GM08714 (cell line): ENCODE data around the gene VEPH1.

Experiments used
- H3K4me3 ChIP-seq: fragments of 200-500 bp; sonication (Bioruptor generic); 2 replicates; pipeline ENCODE4 v1.5.1; 2014; ENCODE audit warnings: mild to moderate bottlenecking, low read length, inconsistent platforms
- ZNF274 ChIP-seq: IDR thresholded peaks from 2 replicates; pipeline ENCODE4 v1.6.1; 2012; ENCODE audit warnings: mild to moderate bottlenecking, low read depth, low read length

VEPH1 gene

GRCh38 chr3:157233923-157234322, 269.3 kb downstream of the VEPH1 start:
- TF ChIP-seq ZNF274 = no peak
- no peak overlapping the region for H3K4me3 ChIP-seq

DNA sequence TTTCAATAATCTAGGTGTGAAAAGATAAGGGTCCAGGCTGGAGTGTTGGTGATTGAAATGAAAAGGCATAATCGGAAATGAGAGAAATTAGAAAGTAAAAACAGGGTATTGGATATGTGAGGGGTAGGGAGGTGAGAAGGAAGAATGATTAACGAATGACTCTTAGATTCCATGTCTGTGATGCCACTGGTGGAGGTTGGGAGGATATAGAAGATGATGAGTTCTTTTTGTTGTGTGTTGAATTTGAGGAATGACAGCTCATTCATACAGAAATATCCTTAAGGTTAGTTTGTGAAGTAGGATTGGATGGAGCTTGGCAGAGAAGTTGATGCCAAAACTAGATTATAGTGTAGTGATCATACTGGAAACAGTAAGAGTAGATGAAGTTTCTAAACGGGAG, 271.1 kb downstream of the VEPH1 start:
- TF ChIP-seq ZNF274 = no peak
- H3K4me3 ChIP-seq = no peak overlapping the region

- no peak for TF ChIP-seq ZNF274
- no peak overlapping the region for H3K4me3 ChIP-seq
Measured at GRCh38 chr3:157231071-157231470, 272.1 kb downstream of the VEPH1 start.

DNA sequence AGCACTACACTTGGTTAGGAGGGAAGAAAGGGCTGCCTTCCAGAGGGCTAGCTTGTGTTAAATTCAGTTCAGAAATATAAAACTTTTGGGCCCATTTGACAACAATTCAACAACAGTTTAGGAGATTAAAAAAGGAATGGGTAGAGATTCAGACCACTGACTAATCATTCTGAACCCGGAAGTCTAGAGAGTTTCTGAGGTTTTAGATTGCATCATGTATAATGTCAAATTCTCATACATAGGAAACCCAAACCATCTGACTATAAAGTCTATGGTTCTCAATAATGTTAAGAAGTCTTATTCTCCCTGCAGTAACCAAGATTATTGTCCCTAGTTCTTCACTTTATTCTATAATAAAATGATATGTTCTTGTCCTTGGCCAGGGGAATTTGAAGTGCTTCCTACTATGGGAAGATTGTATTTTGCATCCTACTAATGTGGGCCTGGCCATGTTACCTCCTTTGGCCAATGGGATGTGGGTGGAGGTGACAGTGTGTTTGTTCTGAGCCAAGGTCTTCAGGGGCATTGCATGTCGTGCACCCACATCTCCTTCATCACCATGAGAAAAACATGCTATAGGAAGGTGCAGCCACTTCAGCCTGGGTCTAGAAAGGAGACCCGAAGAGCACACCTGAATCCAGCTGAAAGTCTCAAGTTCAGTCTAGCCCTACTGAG, 276.9 kb downstream of the VEPH1 start:
- H3K4me3 ChIP-seq = no peak overlapping the region
- no peak for TF ChIP-seq ZNF274

- no peak overlapping the region for H3K4me3 ChIP-seq
- TF ChIP-seq ZNF274 = no peak
Measured at GRCh38 chr3:157225001-157225400, 278.2 kb downstream of the VEPH1 start.

DNA sequence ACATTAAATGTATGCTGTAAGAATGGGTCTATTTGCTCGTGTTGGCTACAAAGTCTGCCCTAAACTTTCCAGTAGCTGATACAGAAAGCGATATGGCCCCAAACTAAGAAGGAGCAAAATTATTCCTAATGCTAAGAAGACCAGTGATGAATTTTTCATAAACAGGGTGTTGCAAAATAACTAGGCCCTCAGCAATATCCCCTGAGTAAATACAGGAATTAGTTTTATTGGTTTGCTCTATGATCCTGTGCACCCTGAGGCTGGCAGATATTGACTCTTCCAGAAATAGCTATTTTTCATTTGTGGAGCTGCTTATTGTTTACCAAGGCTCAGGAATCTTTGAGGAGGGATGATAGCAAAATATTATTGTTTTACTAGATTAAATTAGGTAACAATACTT, 282.3 kb downstream of the VEPH1 start:
- H3K4me3 ChIP-seq = no peak overlapping the region
- TF ChIP-seq ZNF274 = no peak

DNA sequence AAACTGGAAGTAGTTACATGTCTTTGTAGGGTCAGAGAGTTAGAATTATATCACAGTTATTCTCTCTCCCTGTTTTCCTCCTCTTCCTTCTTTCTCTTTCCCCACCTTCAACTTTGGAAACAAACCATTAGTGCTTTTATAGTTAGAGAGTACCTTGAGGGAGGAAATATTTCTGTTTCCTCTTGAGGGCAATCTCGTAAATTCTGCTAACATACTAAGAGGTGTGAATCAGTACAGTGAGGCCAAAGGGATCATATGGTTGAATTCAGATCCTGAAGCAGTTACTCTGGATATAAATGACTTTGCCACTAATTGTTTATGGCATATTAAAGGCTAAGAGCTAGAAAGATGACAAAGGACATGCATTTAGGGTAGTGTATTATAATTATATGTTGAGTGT, 283.0 kb downstream of the VEPH1 start:
- TF ChIP-seq ZNF274 = no peak
- no peak overlapping the region for H3K4me3 ChIP-seq

DNA sequence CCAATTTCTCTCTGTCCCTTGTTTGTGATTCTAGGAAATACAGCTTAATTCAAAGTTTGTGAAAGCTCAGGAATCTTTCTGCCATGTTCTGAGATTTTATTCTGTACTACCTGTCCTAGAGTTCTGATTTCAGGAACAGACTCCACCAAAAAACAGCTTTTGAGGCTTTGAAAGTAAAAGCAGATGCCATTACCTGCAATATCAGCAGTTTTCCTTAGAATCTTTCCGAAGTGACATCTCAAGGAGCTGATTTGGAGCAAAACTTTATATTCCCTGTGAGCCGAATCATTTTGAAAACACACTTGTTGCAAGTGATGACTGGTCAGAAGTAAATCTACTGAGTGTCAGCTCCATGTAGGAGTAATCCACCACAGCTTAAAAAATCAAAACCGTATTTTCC, 284.0 kb downstream of the VEPH1 start:
- H3K4me3 ChIP-seq = no peak overlapping the region
- no peak for TF ChIP-seq ZNF274
